A673 (cell line): ENCODE results near the gene SERP2.

Experiments used
- EZH2 ChIP-seq: fragments of 200-600 bp; sonication (generic); IDR thresholded peaks from 2 replicates; pipeline ENCODE4 v1.6.1; 2017; ENCODE audit warnings: borderline replicate concordance, low read depth, mild to moderate bottlenecking, mixed read lengths, antibody characterized with exemption, low read length; ENCODE audit not compliant: poor library complexity, severe bottlenecking
- TF ChIP-seq, protein P1 (sequence below): fragments of 300-800, 200-600 bp; sonication (generic); conservative IDR thresholded peaks from 2 replicates; pipeline ENCODE4 v1.5.1; 2017; ENCODE audit warnings: low read depth, mild to moderate bottlenecking, antibody characterized with exemption, low read length, moderate library complexity, mixed read lengths

DNA sequence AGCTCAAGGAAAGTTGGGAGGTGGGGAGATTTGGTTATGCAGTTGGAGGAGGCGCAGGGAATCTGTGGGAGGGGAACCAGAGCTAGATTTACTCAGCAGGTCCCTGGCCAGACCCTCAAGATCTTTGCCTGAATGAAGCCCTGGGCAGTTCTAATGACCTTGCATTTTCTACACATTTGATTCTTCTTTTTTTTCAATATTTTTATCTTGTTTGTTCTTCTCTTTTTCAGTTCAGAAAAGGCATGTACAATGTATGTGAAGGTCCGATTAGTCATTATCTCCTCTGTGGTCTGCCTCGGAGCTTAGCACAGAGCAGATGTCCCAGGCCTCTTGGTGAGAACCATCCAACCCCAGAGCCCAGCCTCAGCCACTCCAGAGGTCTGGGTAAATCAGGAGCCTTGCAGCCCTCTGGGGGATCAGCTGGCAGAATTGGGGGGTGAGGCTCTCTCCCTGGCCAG is 24.2 kb downstream of the SERP2 start:
- TF ChIP-seq, protein P1, sequence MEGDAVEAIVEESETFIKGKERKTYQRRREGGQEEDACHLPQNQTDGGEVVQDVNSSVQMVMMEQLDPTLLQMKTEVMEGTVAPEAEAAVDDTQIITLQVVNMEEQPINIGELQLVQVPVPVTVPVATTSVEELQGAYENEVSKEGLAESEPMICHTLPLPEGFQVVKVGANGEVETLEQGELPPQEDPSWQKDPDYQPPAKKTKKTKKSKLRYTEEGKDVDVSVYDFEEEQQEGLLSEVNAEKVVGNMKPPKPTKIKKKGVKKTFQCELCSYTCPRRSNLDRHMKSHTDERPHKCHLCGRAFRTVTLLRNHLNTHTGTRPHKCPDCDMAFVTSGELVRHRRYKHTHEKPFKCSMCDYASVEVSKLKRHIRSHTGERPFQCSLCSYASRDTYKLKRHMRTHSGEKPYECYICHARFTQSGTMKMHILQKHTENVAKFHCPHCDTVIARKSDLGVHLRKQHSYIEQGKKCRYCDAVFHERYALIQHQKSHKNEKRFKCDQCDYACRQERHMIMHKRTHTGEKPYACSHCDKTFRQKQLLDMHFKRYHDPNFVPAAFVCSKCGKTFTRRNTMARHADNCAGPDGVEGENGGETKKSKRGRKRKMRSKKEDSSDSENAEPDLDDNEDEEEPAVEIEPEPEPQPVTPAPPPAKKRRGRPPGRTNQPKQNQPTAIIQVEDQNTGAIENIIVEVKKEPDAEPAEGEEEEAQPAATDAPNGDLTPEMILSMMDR = no peak
- TF ChIP-seq EZH2 = no peak
